ENCODE results near the gene ANKHD1. TPM values are rescaled to one million over a fixed set of nuclear protein-coding genes. Genes with fewer than 3 reads are reported as not detected.

Gene ANKHD1
- total RNA-seq, 2 experiments from 2014 or later: 90.6 to 143 TPM

- Histone ChIP-seq H2AFZ (ENCODE audit: low read length) (no peak within 1 kb of the TSS), H3K9me3 (ENCODE audit: low read length) (no peaks in the 10 kb centered on the region), H3K27ac (ENCODE audit: low read depth, low read length, poor library complexity, severe bottlenecking) (no peak within 1 kb of the TSS), H3K79me2 (ENCODE audit: insufficient read depth, low read depth, low read length) (no peaks in the 10 kb centered on the region), H3K4me2 (ENCODE audit: low read length) (peak within 1 kb of the TSS; percentile 47; the same call in 1 of the 2 replicates), H3K4me3 (ENCODE audit: low read depth, low read length, poor library complexity, severe bottlenecking) (no peak within 1 kb of the TSS), H3K9me2 (ENCODE audit: insufficient read depth, low read length) (no peaks in the 10 kb centered on the region), H3K4me1 (ENCODE audit: insufficient read depth, low read length, poor library complexity, severe bottlenecking) (peaks cover 14% of the 10 kb centered on the region), H3K36me3 (ENCODE audit: insufficient read depth, low read length) (peaks cover 75% of the 10 kb centered on the region), H4K20me1 (ENCODE audit: insufficient read depth, low read length) (no peaks in the 10 kb centered on the region)
- intact Hi-C loops (cut with micrococcal nuclease; ENCODE audit: unreplicated experiment): no loop called here
- no TSS peak for BruUV-seq (replicated peaks)
- CTCF ChIA-PET (ENCODE audit: unreplicated experiment): no interaction called here
- peak; percentile 55 for DNase-seq (ENCODE audit: low spot score)
- TF ChIP-seq EZH2phosphoT487 (IDR thresholded peaks at IDR 0.05; ENCODE audit: borderline replicate concordance, low read depth, low read length): no peak
- TF ChIP-seq CTCF (conservative IDR thresholded peaks at IDR 0.05; ENCODE audit: low read length): no peak
- POLR2A ChIA-PET: interaction anchor here (1.0 to 1.9 kb wide), 3 partner anchors 9 to 26 kb away, joined by 3 to 6 read pairs (median 3); no protein-coding TSS in a partner anchor
Observed at GRCh38 chr5:140547508-140548299, 146.1 kb downstream of the ANKHD1 start, which contains the start of gene EIF4EBP3. Gene EIF4EBP3 (plus strand): TSS chr5:140547662. CDS start chr5:140547738, 76 bp downstream.

- no peaks in the 10 kb centered on the region for H3K79me2 ChIP-seq (ENCODE audit: insufficient read depth, low read depth, low read length)
- ChIA-PET POLR2A (interaction anchor here (1.9 kb wide), 1 partner anchor 13 kb away, joined by 6 read pairs; no protein-coding TSS in a partner anchor), CTCF (ENCODE audit: unreplicated experiment) (no interaction called here)
- BruUV-seq (replicated peaks): no TSS peak
- intact Hi-C loops (cut with micrococcal nuclease; ENCODE audit: unreplicated experiment): no loop called here
- H3K36me3 ChIP-seq (ENCODE audit: insufficient read depth, low read length): peaks cover 77% of the 10 kb centered on the region
- TF ChIP-seq EZH2phosphoT487 (IDR thresholded peaks at IDR 0.05; ENCODE audit: borderline replicate concordance, low read depth, low read length): no peak
- no peak for TF ChIP-seq CTCF (conservative IDR thresholded peaks at IDR 0.05; ENCODE audit: low read length)
- H3K4me1 ChIP-seq (ENCODE audit: insufficient read depth, low read length, poor library complexity, severe bottlenecking): peaks cover 16% of the 10 kb centered on the region
- H3K4me2 ChIP-seq (ENCODE audit: low read length): no peak overlapping the region; the same call in 1 of the 2 replicates
- H3K9me2 ChIP-seq (ENCODE audit: insufficient read depth, low read length): no peaks in the 10 kb centered on the region
- H2AFZ ChIP-seq (ENCODE audit: low read length): no peak overlapping the region
- no peak for DNase-seq (ENCODE audit: low spot score)
- H4K20me1 ChIP-seq (ENCODE audit: insufficient read depth, low read length): no peaks in the 10 kb centered on the region
- no peak overlapping the region for H3K4me3 ChIP-seq (ENCODE audit: low read depth, low read length, poor library complexity, severe bottlenecking)
- no peak overlapping the region for H3K27ac ChIP-seq (ENCODE audit: low read depth, low read length, poor library complexity, severe bottlenecking)
- H3K9me3 ChIP-seq (ENCODE audit: low read length): no peaks in the 10 kb centered on the region
Observed at GRCh38 chr5:140548300-140548688, 146.7 kb downstream of the ANKHD1 start.

- intact Hi-C loops (cut with micrococcal nuclease; ENCODE audit: unreplicated experiment): no loop called here
- H3K9me2 ChIP-seq (ENCODE audit: insufficient read depth, low read length): no peaks in the 10 kb centered on the region
- CTCF ChIA-PET (ENCODE audit: unreplicated experiment): no interaction called here
- H3K4me3 ChIP-seq (ENCODE audit: low read depth, low read length, poor library complexity, severe bottlenecking): no peak overlapping the region
- POLR2A ChIA-PET: no interaction called here
- BruUV-seq (replicated peaks): no TSS peak
- H3K9me3 ChIP-seq (ENCODE audit: low read length): no peaks in the 10 kb centered on the region
- H2AFZ ChIP-seq (ENCODE audit: low read length): no peak overlapping the region
- DNase-seq (ENCODE audit: low spot score): no peak
- H3K4me2 ChIP-seq (ENCODE audit: low read length): no peak overlapping the region
- H3K36me3 ChIP-seq (ENCODE audit: insufficient read depth, low read length): peaks cover 77% of the 10 kb centered on the region
- H3K4me1 ChIP-seq (ENCODE audit: insufficient read depth, low read length, poor library complexity, severe bottlenecking): peaks cover 18% of the 10 kb centered on the region
- no peaks in the 10 kb centered on the region for H4K20me1 ChIP-seq (ENCODE audit: insufficient read depth, low read length)
- TF ChIP-seq CTCF (conservative IDR thresholded peaks at IDR 0.05; ENCODE audit: low read length) (no peak), EZH2phosphoT487 (IDR thresholded peaks at IDR 0.05; ENCODE audit: borderline replicate concordance, low read depth, low read length) (no peak)
- no peak overlapping the region for H3K27ac ChIP-seq (ENCODE audit: low read depth, low read length, poor library complexity, severe bottlenecking)
- no peaks in the 10 kb centered on the region for H3K79me2 ChIP-seq (ENCODE audit: insufficient read depth, low read depth, low read length)
Observed at GRCh38 chr5:140548791-140549190, 147.2 kb downstream of the ANKHD1 start.

Measured in OCI-LY7 (cell line).